MM.1S (cell line): Measurements from ENCODE around the gene SHMT1.

Source experiments
- EZH2 ChIP-seq: fragments of 300-600 bp; sonication (generic); optimal IDR thresholded peaks from 2 replicates; pipeline ENCODE3; 2017; ENCODE audit warnings: low read depth, mild to moderate bottlenecking, antibody characterized with exemption, low read length, mixed read lengths
- TF ChIP-seq, protein P1 (sequence below): fragments of 300-600 bp; sonication (generic); IDR thresholded peaks from 2 replicates; pipeline ENCODE4 v1.5.1; 2016; ENCODE audit warnings: antibody characterized with exemption, low read length, mixed read lengths

DNA sequence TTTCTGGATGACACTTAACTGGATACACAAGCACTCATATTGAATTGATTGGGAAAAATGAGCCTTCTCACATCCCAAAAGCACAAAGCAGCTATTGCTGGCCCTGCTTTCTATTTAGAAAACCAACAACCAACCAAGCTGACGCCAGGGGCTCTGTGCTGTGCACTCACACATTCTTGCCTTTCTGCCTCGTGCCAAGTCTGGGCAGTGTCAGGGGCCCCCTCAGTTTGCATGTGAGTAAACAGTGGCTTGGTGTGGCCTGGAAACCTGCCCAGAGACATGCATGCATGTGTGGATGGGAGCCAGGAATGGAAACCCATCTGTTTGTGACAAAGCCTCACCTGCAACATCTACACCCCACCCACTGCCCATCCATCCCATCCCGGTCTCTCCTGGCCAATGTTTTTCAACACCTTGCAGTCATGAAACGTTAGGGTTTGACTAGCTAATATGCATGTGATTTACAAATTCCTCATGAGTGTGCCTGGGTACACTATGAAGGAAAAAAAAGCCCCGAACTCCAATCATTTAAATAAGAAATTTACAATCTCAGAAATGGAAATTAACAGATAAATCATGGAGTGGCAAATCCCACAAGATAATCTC lies 82.5 kb downstream of the SHMT1 start:
- TF ChIP-seq EZH2: no peak
- TF ChIP-seq, protein P1, sequence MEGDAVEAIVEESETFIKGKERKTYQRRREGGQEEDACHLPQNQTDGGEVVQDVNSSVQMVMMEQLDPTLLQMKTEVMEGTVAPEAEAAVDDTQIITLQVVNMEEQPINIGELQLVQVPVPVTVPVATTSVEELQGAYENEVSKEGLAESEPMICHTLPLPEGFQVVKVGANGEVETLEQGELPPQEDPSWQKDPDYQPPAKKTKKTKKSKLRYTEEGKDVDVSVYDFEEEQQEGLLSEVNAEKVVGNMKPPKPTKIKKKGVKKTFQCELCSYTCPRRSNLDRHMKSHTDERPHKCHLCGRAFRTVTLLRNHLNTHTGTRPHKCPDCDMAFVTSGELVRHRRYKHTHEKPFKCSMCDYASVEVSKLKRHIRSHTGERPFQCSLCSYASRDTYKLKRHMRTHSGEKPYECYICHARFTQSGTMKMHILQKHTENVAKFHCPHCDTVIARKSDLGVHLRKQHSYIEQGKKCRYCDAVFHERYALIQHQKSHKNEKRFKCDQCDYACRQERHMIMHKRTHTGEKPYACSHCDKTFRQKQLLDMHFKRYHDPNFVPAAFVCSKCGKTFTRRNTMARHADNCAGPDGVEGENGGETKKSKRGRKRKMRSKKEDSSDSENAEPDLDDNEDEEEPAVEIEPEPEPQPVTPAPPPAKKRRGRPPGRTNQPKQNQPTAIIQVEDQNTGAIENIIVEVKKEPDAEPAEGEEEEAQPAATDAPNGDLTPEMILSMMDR: no peak
